A549 (cell line): ENCODE results near the gene CDS1. TPM values are rescaled to one million over a fixed set of nuclear protein-coding genes. Genes with fewer than 3 reads are reported as not detected.

Source experiments
- ATAC-seq, 2 experiments: fragments of 200-7000 bp in 1 of 2; fragments of >200 bp in 1 of 2; cut with Nextera tagmentation in 1 of 2; cut with Tn5 transposase in 1 of 2; 3 replicates each; pipeline versions ENCODE4 v1.8.0 to v1.9.1; 2018 to 2020; ENCODE audit warnings: mild to moderate bottlenecking in 1 of 2, moderate library complexity in 1 of 2
- CTCF ChIA-PET: fragments of 300-600 bp; sonication (Branson Sonifier 250); formaldehyde crosslinking; extraction: SDS; loops from one replicate; lab custom pipeline; 2021; ENCODE audit warnings: antibody characterized with exemption, inconsistent platforms; lab: Yijun Ruan, JAX
- POLR2A ChIA-PET: fragments of 350-600 bp; formaldehyde crosslinking; extraction: SDS; loops from one replicate; lab custom pipeline; 2021; ENCODE audit warnings: antibody characterized with exemption, inconsistent platforms; lab: Yijun Ruan, JAX
- DNase-seq, 2 experiments: peaks; one replicate each; pipeline versions ENCODE4 v3.0.0 to v3.0.0-alpha.2; 2011 to 2016; ENCODE audit warnings: low read depth in 1 of 2, low spot score in 1 of 2
- FAIRE-seq: peaks from 2 replicates; lab custom pipeline; 2011; peaks lifted over from hg19 to GRCh38; lab: Jason Lieb, UNC
- H3K27ac ChIP-seq, 2 experiments: fragments of >200 bp; sonication (Bioruptor Twin); formaldehyde crosslinking; 3 replicates each; pipeline ENCODE4 v1.5.1; 2016 to 2017
- H3K4me1 ChIP-seq: fragments of >200 bp; sonication (Bioruptor Twin); formaldehyde crosslinking; 3 replicates; pipeline ENCODE4 v1.6.1; 2016
- H3K4me2 ChIP-seq: fragments of >200 bp; sonication (Bioruptor Twin); formaldehyde crosslinking; 3 replicates; pipeline ENCODE4 v1.6.1; 2016
- H3K4me3 ChIP-seq: fragments of >200 bp; sonication (Bioruptor Twin); formaldehyde crosslinking; 3 replicates; pipeline ENCODE4 v1.5.1; 2016
- H3K9me3 ChIP-seq: fragments of >200 bp; sonication (Bioruptor Twin); formaldehyde crosslinking; 3 replicates; pipeline ENCODE4 v1.6.1; 2016
- ATOH8 ChIP-seq: fragments of 250-450 bp; sonication (Bioruptor Pico); IDR thresholded peaks from 2 replicates; pipeline ENCODE4 v1.5.0; 2020; ENCODE audit warnings: low read depth, mild to moderate bottlenecking, moderate library complexity
- CBX8 ChIP-seq: fragments of 200-600 bp; sonication (generic); IDR thresholded peaks from 2 replicates; pipeline ENCODE4 v1.6.1; 2016
- CHD2 ChIP-seq: fragments of 150-350 bp; IDR thresholded peaks from 2 replicates; pipeline ENCODE4 v1.6.1; 2014; ENCODE audit warnings: low read length; ENCODE audit not compliant: partially characterized antibody
- EHF ChIP-seq: fragments of 250-450 bp; sonication (Bioruptor Pico); IDR thresholded peaks from 2 replicates; pipeline ENCODE4 v1.5.0; 2020; ENCODE audit warnings: mild to moderate bottlenecking
- EHMT2 ChIP-seq: fragments of 200-600 bp; sonication (generic); IDR thresholded peaks from 2 replicates; pipeline ENCODE4 v1.6.1; 2016; ENCODE audit warnings: antibody characterized with exemption, low read depth, mild to moderate bottlenecking, moderate library complexity
- ELK1 ChIP-seq: fragments of 150-350 bp; IDR thresholded peaks from 2 replicates; pipeline ENCODE4 v1.6.1; 2014; ENCODE audit warnings: low read depth, mild to moderate bottlenecking, low read length
- FOSL2 ChIP-seq, 2 experiments: fragments of 450-650 bp in 1 of 2; fragments of >200 bp in 1 of 2; sonication (Bioruptor Twin) in 1 of 2; formaldehyde crosslinking; IDR thresholded peaks; 2 replicates each; pipeline versions ENCODE4 v1.5.0 to v1.6.1; 2016 to 2020; ENCODE audit warnings: mild to moderate bottlenecking in 1 of 2, moderate library complexity in 1 of 2
- HDAC2 ChIP-seq: fragments of 200-600 bp; sonication (generic); IDR thresholded peaks from 2 replicates; pipeline ENCODE4 v1.6.1; 2016
- HMGXB4 ChIP-seq: fragments of 250-450 bp; sonication (Bioruptor Pico); IDR thresholded peaks from 2 replicates; pipeline ENCODE4 v1.5.0; 2021; ENCODE audit warnings: mild to moderate bottlenecking, moderate library complexity, borderline replicate concordance
- HOXA7 ChIP-seq: fragments of 250-450 bp; sonication (Bioruptor Pico); IDR thresholded peaks from 2 replicates; pipeline ENCODE4 v1.5.0; 2020; ENCODE audit warnings: mild to moderate bottlenecking, moderate library complexity
- MAFK ChIP-seq: fragments of 450-650 bp; IDR thresholded peaks from 2 replicates; pipeline ENCODE4 v1.6.1; 2014; ENCODE audit not compliant: partially characterized antibody
- MYC ChIP-seq: IDR thresholded peaks from 2 replicates; pipeline ENCODE4 v1.6.1; 2012; ENCODE audit warnings: mild to moderate bottlenecking, inconsistent platforms, low read length, improper control_type of control experiment, borderline replicate concordance
- NPAS2 ChIP-seq: fragments of 250-450 bp; sonication (Bioruptor Pico); IDR thresholded peaks from 2 replicates; pipeline ENCODE4 v1.8.0; 2022; ENCODE audit warnings: mild to moderate bottlenecking, moderate library complexity, borderline replicate concordance
- PHF8 ChIP-seq: fragments of 200-600 bp; sonication (generic); IDR thresholded peaks from 2 replicates; pipeline ENCODE4 v1.6.1; 2016; ENCODE audit warnings: low read depth, mild to moderate bottlenecking, antibody characterized with exemption, moderate library complexity, borderline replicate concordance
- POLR2A ChIP-seq: IDR thresholded peaks from 2 replicates; pipeline ENCODE4 v1.6.1; 2012; ENCODE audit warnings: mild to moderate bottlenecking, low read length
- POLR2AphosphoS2 ChIP-seq: conservative IDR thresholded peaks from 2 replicates; pipeline ENCODE4 v1.6.1; 2012; ENCODE audit warnings: low read length, improper control_type of control experiment, inconsistent platforms
- SMC3 ChIP-seq: fragments of >200 bp; sonication (Bioruptor Twin); formaldehyde crosslinking; IDR thresholded peaks from 3 replicates; pipeline ENCODE4 v1.6.1; 2018; ENCODE audit warnings: inconsistent platforms
- SREBF2 ChIP-seq: fragments of 450-650 bp; IDR thresholded peaks from 2 replicates; pipeline ENCODE4 v1.6.1; 2014; ENCODE audit warnings: mild to moderate bottlenecking, moderate library complexity
- TFCP2L1 ChIP-seq: fragments of 250-450 bp; sonication (Bioruptor Pico); IDR thresholded peaks from 2 replicates; pipeline ENCODE4 v1.5.0; 2021; ENCODE audit warnings: mild to moderate bottlenecking
- ZC3H11A ChIP-seq: fragments of 450-650 bp; IDR thresholded peaks from 2 replicates; pipeline ENCODE4 v1.6.1; 2014; ENCODE audit warnings: antibody characterized with exemption, mild to moderate bottlenecking
- ZNF302 ChIP-seq: fragments of 250-450 bp; sonication (Bioruptor Pico); IDR thresholded peaks from 2 replicates; pipeline ENCODE4 v1.9.0; 2021; ENCODE audit warnings: inconsistent platforms, mild to moderate bottlenecking, moderate library complexity
- ZSCAN20 ChIP-seq: fragments of 250-450 bp; sonication (Bioruptor Pico); IDR thresholded peaks from 2 replicates; pipeline ENCODE4 v1.8.0; 2022; ENCODE audit warnings: mild to moderate bottlenecking, moderate library complexity
- WGBS: methylation state at CpG from one replicate; pipeline ENCODE4 v1.1.6; 2017; ENCODE audit errors: missing lambda C conversion rate; 5-methylcytosine and 5-hydroxymethylcytosine counted together
- polyA plus RNA-seq, 4 experiments: library from polyadenylated mRNA; depleted of rRNA in 3 of 4; stranded (reverse); fragments of >200 nt; fragmentation: RNase III in 1 of 4; extraction: RNeasy Plus Mini Kit Qiagen cat#74134 plus additional on column Dnase treatment in 1 of 4; gene quantifications; 2 replicates in 3 of 4; 3 replicates in 1 of 4; pipeline ENCODE4 v1.2.3, GENCODE V29; 2011 to 2017
- TF ChIP-seq, protein P1 (sequence below): IDR thresholded peaks from 2 replicates; pipeline ENCODE4 v1.6.1; 2012; ENCODE audit warnings: low read depth, borderline replicate concordance
- TF ChIP-seq, protein P2 (sequence below): fragments of >200 bp; sonication (Bioruptor Twin); formaldehyde crosslinking; IDR thresholded peaks from 3 replicates; pipeline ENCODE4 v1.6.1; 2016

The CDS1 gene
- polyA plus RNA-seq, 2 of the 4 experiments (the other 2 are of a cell fraction): 0.46 to 1.4 TPM

DNA sequence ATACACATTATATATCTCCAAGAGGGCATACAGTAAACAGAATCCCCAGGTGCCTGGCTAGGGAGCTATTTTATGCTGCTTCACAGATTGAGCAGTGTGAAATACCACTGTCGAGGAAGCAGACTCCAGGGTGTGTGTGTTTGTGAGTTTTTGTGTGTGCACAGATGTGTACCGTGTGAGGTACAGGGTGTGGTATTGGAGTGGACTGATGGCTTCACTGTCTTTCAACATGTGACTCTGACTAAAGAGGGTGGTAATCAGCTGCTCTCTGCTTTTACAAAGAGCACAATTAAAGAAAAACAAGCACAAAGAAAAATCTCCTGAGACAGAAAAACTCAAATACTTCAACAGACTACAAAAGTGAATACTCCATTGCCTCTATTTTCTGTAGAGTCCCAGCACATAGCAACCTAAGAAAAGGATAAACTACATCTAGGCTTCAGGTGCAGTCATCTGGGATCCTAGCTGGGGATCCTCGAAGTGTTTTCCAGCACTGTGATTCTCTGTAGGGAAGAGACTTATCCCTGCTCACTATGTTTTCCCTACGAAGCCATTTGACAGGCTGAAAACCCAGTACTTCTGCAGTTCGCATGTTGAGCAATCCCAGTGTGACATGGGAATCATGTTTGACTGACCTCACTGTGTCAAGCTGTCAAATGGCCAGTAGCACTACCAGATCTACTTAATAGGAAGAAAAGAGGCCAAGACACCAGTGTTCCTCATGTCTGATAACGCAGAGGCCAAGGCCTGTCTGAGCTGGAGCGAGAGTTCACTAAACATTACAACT lies 100.3 kb downstream of the CDS1 start (continued):
- TF ChIP-seq HMGXB4 (CRISPR knock-in tag) (no peak), POLR2AphosphoS2 (no peak), CBX8 (no peak)
- TF ChIP-seq, protein P1, sequence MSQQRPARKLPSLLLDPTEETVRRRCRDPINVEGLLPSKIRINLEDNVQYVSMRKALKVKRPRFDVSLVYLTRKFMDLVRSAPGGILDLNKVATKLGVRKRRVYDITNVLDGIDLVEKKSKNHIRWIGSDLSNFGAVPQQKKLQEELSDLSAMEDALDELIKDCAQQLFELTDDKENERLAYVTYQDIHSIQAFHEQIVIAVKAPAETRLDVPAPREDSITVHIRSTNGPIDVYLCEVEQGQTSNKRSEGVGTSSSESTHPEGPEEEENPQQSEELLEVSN: no peak
- TF ChIP-seq, all 56 proteins: peak for 0

DNA sequence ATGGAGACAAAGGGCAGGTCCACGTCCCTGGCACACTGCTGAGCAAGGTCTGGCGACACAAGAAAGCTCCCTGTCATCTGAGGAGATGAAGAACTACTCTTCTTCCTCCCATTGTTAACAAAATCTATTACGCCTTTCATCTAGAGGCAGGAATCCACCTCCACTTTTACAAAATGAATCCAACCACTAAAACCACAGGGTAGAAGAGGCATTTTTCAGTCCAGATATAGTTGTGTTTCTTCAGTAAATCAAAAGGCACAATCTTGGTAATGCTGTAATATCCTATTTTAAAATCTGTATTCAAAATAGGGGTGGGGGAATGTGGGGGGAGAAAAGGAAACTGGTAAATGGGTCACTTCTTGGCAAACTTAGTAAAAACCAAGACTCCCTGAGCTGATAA lies 101.4 kb downstream of the CDS1 start:
- ChIA-PET POLR2A (no interaction called here), CTCF (no interaction called here)
- DNase-seq: no peak
- Histone ChIP-seq H3K27ac (no peak overlapping the region), H3K4me1 (peaks cover 5% of the 10 kb centered on the region; the same call in 2 of the 3 replicates), H3K9me3 (no peaks in the 10 kb centered on the region), H3K4me2 (no peak overlapping the region), H3K4me3 (no peak overlapping the region)
- no peak for FAIRE-seq
- TF ChIP-seq HOXA7 (CRISPR knock-in tag) (no peak), EHMT2 (no peak), POLR2AphosphoS2 (no peak), MYC (no peak), ZNF302 (CRISPR knock-in tag) (no peak), SREBF2 (no peak), EHF (CRISPR knock-in tag) (no peak), ATOH8 (CRISPR knock-in tag) (no peak), CHD2 (no peak), ZC3H11A (no peak), TFCP2L1 (CRISPR knock-in tag) (no peak)
- TF ChIP-seq, protein P2, sequence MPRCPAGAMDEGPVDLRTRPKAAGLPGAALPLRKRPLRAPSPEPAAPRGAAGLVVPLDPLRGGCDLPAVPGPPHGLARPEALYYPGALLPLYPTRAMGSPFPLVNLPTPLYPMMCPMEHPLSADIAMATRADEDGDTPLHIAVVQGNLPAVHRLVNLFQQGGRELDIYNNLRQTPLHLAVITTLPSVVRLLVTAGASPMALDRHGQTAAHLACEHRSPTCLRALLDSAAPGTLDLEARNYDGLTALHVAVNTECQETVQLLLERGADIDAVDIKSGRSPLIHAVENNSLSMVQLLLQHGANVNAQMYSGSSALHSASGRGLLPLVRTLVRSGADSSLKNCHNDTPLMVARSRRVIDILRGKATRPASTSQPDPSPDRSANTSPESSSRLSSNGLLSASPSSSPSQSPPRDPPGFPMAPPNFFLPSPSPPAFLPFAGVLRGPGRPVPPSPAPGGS: no peak
- 94% methylated on average over 3 of the region's 3 CpGs for WGBS
- no peak for ATAC-seq

DNA sequence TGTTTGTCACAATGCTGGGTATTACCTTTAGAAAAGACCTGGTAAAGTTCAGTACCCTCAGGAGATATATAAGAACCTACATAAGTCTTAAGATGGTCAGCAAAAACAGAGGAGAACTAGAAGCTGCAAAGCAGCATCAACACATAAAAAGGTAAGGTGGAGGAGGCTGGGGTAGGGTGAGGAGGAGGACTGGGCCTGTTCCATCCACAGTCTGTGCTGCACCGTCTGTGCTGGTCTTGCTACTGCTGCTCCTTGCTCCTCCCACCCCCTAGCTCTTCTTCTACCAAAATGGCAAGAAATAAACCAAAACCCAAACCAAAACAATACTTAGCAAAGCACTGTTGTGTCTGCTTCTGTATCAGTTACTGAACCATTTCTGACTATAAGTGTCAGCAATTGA lies 102.2 kb downstream of the CDS1 start:
- POLR2A ChIA-PET: no interaction called here
- CTCF ChIA-PET: no interaction called here
- 89% methylated on average over 1 of the region's 1 CpG for WGBS
- TF ChIP-seq, protein P2: no peak
- TF ChIP-seq ELK1 (no peak), POLR2A (no peak), TFCP2L1 (CRISPR knock-in tag) (no peak), CHD2 (no peak), PHF8 (no peak), MAFK (no peak), EHMT2 (no peak), EHF (CRISPR knock-in tag) (no peak), ZSCAN20 (no peak), HDAC2 (no peak), FOSL2 (IDR thresholded peaks at IDR 0.05) (no peak), FOSL2 (CRISPR knock-in tag; IDR thresholded peaks at IDR 0.05) (no peak), SMC3 (no peak), HMGXB4 (CRISPR knock-in tag) (no peak), NPAS2 (CRISPR knock-in tag) (no peak)

More for the DNA sequence above, 102.2 kb downstream of the CDS1 start:
- ATAC-seq (no peak), FAIRE-seq (no peak), DNase-seq (no peak)
- peaks cover 5% of the 10 kb centered on the region; the same call in 2 of the 3 replicates for H3K4me1 ChIP-seq
- no peaks in the 10 kb centered on the region for H3K9me3 ChIP-seq
- no peak overlapping the region for H3K27ac ChIP-seq
- H3K4me2 ChIP-seq: no peak overlapping the region
- H3K4me3 ChIP-seq: no peak overlapping the region
